ENCODE data around the gene CPM. TPM values are rescaled to one million over a fixed set of nuclear protein-coding genes. Genes with fewer than 3 reads are reported as not detected.

Gene CPM
- total and polyA plus RNA-seq, 2 of the 4 experiments (the other 2 are of a cell fraction) = 2.0 to 8.8 TPM

DNA sequence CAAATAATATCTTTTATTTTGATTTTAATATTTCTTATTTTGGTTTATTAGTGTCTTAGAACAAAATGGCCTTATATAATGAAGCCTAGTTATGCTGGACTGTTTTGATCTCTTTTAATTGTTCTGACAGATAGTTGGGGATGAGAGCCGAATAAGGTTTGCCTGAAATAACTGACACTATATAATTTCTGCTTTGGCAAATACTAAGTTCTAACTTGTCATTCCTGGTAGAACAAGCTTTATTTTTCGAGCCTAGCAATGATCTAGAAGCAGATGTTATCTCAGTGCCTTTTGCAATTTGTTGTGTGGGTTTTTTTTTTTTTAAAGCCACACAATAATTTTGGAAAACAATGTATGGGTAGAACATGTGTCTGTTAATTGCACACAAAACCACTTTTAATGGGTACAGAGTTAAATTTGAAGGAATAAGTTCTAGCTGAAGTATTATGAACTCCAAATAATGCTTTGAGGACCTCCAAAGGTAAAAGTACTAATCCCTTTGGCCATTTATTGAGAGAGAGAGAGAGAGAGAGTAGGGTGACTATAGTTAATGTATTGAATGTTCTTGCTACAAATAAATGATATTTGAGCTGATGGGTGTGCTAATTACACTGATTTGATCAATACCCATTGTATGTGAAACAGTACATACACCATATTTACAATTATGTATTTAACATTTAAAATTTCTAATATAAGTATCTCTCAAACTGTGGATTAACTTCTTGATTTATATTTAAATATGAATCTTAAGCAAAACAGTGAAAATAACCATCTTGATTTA lies 90.0 kb downstream of the CPM start:
- H3K23ac ChIP-seq (ENCODE audit: low read depth, low read length) = no peak overlapping the region
- H3K4ac ChIP-seq (ENCODE audit: low read depth, low read length) = no peak overlapping the region
- H2AK9ac ChIP-seq (replicated peaks; ENCODE audit: low read depth, low read length, poor library complexity) = no peak overlapping the region
- ATAC-seq (ENCODE audit: low read depth) (no peak), DNase-seq (no peak)
- H2AK5ac ChIP-seq (ENCODE audit: low read depth, low read length) = no peak overlapping the region
- H2BK15ac ChIP-seq (ENCODE audit: low read depth, low read length) = no peak overlapping the region
- no peak overlapping the region for H3K14ac ChIP-seq (replicated peaks; ENCODE audit: low read depth, low read length)
- no peaks in the 10 kb centered on the region for H3K4me1 ChIP-seq (ENCODE audit: control insufficient read depth, insufficient read depth, low read length)
- peaks cover 36% of the 10 kb centered on the region; the same call in 1 of the 2 replicates for H4K20me1 ChIP-seq (ENCODE audit: insufficient read depth, low read length)
- in situ Hi-C loops (cut with MboI; ENCODE audit: low sequenced_read_pairs) = loop anchor here (25.0 kb wide), 1 partner anchor 744 kb away; the partner anchor contains the start of gene CCT2
- ChIA-PET CTCF (interaction anchor here (0.6 to 1.7 kb wide), 3 partner anchors 13 to 353 kb away, joined by 3 to 4 read pairs (median 3); no protein-coding TSS in a partner anchor), POLR2A (ENCODE audit: unreplicated experiment) (no interaction called here)
- no peaks in the 10 kb centered on the region for H3K9me3 ChIP-seq (ENCODE audit: control insufficient read depth, insufficient read depth, low read length)
- no CpG with 5 or more reads among the region's 2 CpGs for WGBS, 2 experiments (ENCODE audit: extremely low coverage in 2 of 2, insufficient read length in 1 of 2)
- no peak overlapping the region for H4K5ac ChIP-seq (ENCODE audit: low read depth, low read length)
- peaks cover 12 to 37% of the 10 kb centered on the region in 2 experiments; a peak in 3 of 4 replicates for H3K79me1 ChIP-seq (ENCODE audit: low read depth in 1 of 2, low read length in 2 of 2)
- no peaks in the 10 kb centered on the region for H3K27me3 ChIP-seq (ENCODE audit: control insufficient read depth, insufficient read depth, low read length)
- BruUV-seq (replicated peaks) = no TSS peak
- no peak overlapping the region for H2BK5ac ChIP-seq (ENCODE audit: low read depth, low read length, poor library complexity, severe bottlenecking)
- TF ChIP-seq MAFK (IDR thresholded peaks at IDR 0.05; ENCODE audit: low read depth, low read length) (no peak), CEBPB (IDR thresholded peaks at IDR 0.05; ENCODE audit: low read depth, low read length) (no peak), RFX5 (IDR thresholded peaks at IDR 0.05; ENCODE audit: low read depth, low read length) (no peak), SMC3 (IDR thresholded peaks at IDR 0.05; ENCODE audit: low read depth, low read length) (no peak), RAD21 (IDR thresholded peaks at IDR 0.05; ENCODE audit: low read length) (no peak), RCOR1 (IDR thresholded peaks at IDR 0.05; ENCODE audit: insufficient replicate concordance, low read length) (no peak), CTCF (conservative IDR thresholded peaks at IDR 0.05; ENCODE audit: low read depth, low read length) (no peak), BHLHE40 (IDR thresholded peaks at IDR 0.05; ENCODE audit: low read depth, low read length) (no peak), FOS (IDR thresholded peaks at IDR 0.05; ENCODE audit: low read depth, low read length) (no peak), NFE2L2 (IDR thresholded peaks at IDR 0.05; ENCODE audit: low read depth, low read length) (no peak), ELK1 (IDR thresholded peaks at IDR 0.05; ENCODE audit: borderline replicate concordance, low read depth, low read length) (no peak), POLR2A (IDR thresholded peaks at IDR 0.05; ENCODE audit: low read depth, low read length) (no peak), MXI1 (IDR thresholded peaks at IDR 0.05; ENCODE audit: borderline replicate concordance, low read depth, low read length) (no peak)
- H4K91ac ChIP-seq (ENCODE audit: insufficient read depth, low read depth, low read length) = no peak overlapping the region
- no peak overlapping the region for H2BK20ac ChIP-seq (ENCODE audit: low read depth, low read length)
- no peak overlapping the region for H3K56ac ChIP-seq (ENCODE audit: extremely low read depth, insufficient read depth, low read length)
- H3K4me2 ChIP-seq (ENCODE audit: low read depth, low read length) = no peak overlapping the region
- H3K9me1 ChIP-seq (ENCODE audit: insufficient read depth, low read length) = 0 out of 2 replicates have a peak, but pooled peaks cover 3% of the 10 kb centered on the region
- dilution Hi-C loops (cut with HindIII; ENCODE audit: low sequenced_read_pairs, unreplicated experiment) = no loop called here
- H3K27ac ChIP-seq (ENCODE audit: insufficient read depth, low read length) = no peak overlapping the region
- no peak overlapping the region for H3K9ac ChIP-seq (ENCODE audit: low read depth, low read length)
- H4K8ac ChIP-seq (ENCODE audit: low read depth in 2 of 2, low read length in 2 of 2) = no peak overlapping the region
- H3K4me3 ChIP-seq (ENCODE audit: insufficient read depth, low read depth, low read length) = no peak overlapping the region
- no peak overlapping the region for H2BK120ac ChIP-seq (ENCODE audit: low read depth, low read length)
- H3K36me3 ChIP-seq (ENCODE audit: control insufficient read depth, insufficient read depth, low read length) = peaks cover 46% of the 10 kb centered on the region
- intact Hi-C loops (cut with micrococcal nuclease) = no loop called here
- H3K18ac ChIP-seq (ENCODE audit: low read depth, low read length) = no peak overlapping the region
- H2AFZ ChIP-seq (replicated peaks; ENCODE audit: low read length, poor library complexity) = no peak overlapping the region
